HUDEP-2 (cell line): ENCODE data around the gene SERPING1.

Experiments used
- DNase-seq, 76 experiments: peaks; one replicate each; lab custom pipeline; 2025; ENCODE audit not compliant: unreplicated experiment in 76 of 76; lab: John Stamatoyannopoulos, UW

Gene SERPING1

GRCh38 chr11:57635246-57635645, 37.8 kb downstream of the SERPING1 start:
- no peak for DNase-seq

- DNase-seq: no peak
These were observed 40.1 kb downstream of the SERPING1 start for GRCh38 chr11:57637626-57638004.

GRCh38 chr11:57638005-57638781, 40.7 kb downstream of the SERPING1 start:
- peak in 2 of 76 experiments; percentile 11 to 15 for DNase-seq

GRCh38 chr11:57638811-57639320, 41.4 kb downstream of the SERPING1 start:
- DNase-seq: no peak

GRCh38 chr11:57639321-57640067, 42.0 kb downstream of the SERPING1 start:
- peak in 1 of 76 experiments; percentile 11 for DNase-seq

- no peak for DNase-seq
These were observed 42.7 kb downstream of the SERPING1 start for GRCh38 chr11:57640068-57640800.

GRCh38 chr11:57641011-57641807, 43.7 kb downstream of the SERPING1 start:
- DNase-seq: peak in 32 of 76 experiments; percentile 7 to 50 (median 27)

- no peak for DNase-seq
These were observed 46.3 kb downstream of the SERPING1 start for GRCh38 chr11:57643802-57644201.

- DNase-seq: peak in 67 of 76 experiments; percentile 17 to 85 (median 67)
These were observed 47.5 kb downstream of the SERPING1 start for GRCh38 chr11:57644748-57645688.

GRCh38 chr11:57645689-57646085, 48.2 kb downstream of the SERPING1 start:
- peak in 13 of 76 experiments; percentile 7 to 40 (median 33) for DNase-seq

GRCh38 chr11:57646194-57646798, 48.8 kb downstream of the SERPING1 start:
- no peak for DNase-seq

GRCh38 chr11:57646799-57647303, 49.4 kb downstream of the SERPING1 start:
- no peak for DNase-seq

- DNase-seq: peak in 1 of 76 experiments; percentile 12
These were observed 49.9 kb downstream of the SERPING1 start for GRCh38 chr11:57647372-57647771.

GRCh38 chr11:57647960-57648800, 50.7 kb downstream of the SERPING1 start:
- peak; percentile 27 to 99 (median 95) for DNase-seq

- DNase-seq: peak in 12 of 76 experiments; percentile 3 to 46 (median 32)
These were observed 51.6 kb downstream of the SERPING1 start for GRCh38 chr11:57648801-57649735.
